ENCODE measurements around the gene A4GALT.

- no peak for TF ChIP-seq CTCF (conservative IDR thresholded peaks at IDR 0.05 in 1 of 2, IDR thresholded peaks at IDR 0.05 in 1 of 2; ENCODE audit: extremely low read depth in 1 of 2, insufficient read depth in 1 of 2, low read depth in 1 of 2, low read length in 2 of 2)
- no peak for TF ChIP-seq EZH2 (IDR thresholded peaks at IDR 0.05; ENCODE audit: borderline replicate concordance, low read length)
Measured at GRCh38 chr22:42656578-42656977, 64.1 kb downstream of the A4GALT start.
